NOMO-1 (cell line): Measurements from ENCODE around the gene NT5E.
"Not testable (repeated sequence)": the region's sequence is repeated elsewhere in the genome, so short reads cannot be mapped to it uniquely, and the experiment has no call there.

Experiments
- DNase-seq, 2 experiments: peaks; one replicate each; lab custom pipeline; 2025; ENCODE audit not compliant: unreplicated experiment in 2 of 2; lab: John Stamatoyannopoulos, UW

The NT5E gene

DNA sequence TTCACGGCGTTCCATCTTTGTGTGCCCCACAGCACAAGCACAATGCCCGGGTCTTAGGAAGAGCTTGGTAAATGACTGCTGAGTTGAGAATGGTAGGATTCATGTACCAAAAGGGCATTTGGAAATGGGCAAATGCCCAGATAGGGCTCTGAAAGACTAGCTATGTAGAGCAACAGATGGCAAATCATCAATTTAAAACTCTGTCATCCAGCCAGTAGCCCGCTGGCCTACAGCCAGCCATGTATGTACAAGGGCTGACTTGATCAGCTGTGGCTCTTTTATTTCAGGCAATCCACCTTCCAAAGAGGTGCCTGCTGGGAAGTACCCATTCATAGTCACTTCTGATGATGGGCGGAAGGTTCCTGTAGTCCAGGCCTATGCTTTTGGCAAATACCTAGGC, 35.1 kb downstream of the NT5E start:
- no peak for DNase-seq

- no peak for DNase-seq
Observed at GRCh38 chr6:85490516-85491248, 40.8 kb downstream of the NT5E start.

DNA sequence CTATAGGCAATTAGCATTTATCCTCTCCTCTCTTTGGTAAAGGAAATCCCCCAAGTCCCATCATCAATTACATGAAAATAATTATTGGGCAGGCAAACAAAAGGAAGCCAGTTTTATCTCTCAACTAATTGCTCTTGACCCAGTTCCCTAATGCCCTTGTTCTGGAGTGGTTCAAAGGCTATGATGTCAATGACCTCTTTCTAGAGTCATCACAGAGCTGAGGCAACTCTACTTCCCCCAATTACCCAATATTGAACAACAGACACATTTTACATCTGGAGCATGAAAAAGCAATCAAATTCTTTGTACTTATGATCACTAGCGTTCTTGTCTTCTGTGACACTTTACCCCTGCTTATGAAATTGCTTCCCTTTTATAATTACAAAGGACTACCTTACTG, 43.5 kb downstream of the NT5E start:
- peak; percentile 46 to 81 for DNase-seq

DNA sequence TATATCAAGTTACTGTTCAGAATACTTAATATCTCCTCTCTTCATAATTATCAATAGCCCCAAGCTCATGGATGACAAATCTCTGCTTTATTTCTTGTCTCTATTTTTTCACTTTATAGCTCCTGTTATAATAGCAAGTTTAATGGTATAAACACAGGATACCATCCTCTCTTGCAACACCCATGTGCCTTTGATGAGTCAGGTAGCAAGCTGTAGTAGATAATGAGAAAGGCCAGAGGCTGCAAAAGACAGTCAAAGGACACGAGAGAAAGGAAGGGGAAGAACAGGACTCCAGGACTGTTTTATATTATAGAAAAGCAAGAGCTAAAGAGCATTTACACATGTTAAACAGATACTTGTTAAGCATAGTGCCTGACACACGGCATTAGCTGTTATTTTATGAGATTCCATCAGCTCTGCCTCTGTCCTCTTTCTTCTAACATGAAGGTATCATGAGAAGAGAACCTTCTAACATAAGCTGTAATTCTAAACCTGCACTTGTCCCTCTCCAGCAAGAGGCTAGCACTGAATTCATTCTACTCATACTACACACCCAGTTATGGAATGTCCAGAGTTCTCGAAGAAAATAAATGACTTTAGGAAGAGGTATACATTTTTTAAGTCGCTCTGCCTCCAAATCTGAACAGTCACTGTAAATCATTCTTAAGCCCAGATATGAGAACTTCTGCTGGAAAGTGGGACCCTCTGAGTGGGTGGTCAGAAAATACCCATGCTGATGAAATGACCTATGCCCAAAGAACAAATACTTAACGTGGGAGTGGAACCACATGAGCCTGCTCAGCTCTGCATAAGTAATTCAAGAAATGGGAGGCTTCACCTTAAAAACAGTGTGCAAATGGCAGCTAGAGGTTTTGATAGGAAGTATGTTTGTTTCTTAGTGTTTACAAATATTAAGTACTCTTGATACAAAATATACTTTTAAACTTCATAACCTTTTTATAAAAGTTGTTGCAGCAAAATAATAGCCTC, 45.0 kb downstream of the NT5E start:
- DNase-seq = peak; percentile 2 to 4

DNA sequence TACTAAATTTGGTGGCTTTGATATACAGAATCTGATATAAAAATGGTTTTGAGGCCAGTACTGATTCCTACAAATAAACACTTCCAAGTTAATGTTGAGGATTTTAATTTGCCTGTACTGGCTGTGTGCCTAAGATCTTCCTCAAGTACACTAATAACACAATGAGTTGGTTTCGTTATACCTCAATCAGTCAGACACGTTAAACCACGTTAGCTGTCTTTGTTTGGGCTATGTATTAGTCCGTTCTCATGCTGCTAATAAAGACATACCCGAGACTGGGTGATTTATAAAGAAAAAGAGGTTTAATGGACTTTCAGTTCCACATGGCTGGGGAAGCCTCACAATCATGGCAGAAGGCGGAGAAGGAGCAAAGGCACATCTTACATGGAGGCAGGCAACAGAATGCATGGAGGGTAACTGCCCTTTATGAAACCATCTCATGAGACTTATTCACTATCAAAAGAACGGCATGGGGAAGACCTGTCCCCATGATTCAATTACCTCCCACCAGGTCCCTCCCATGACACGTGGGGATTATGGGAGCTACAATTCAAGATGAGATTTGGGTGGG, 46.2 kb downstream of the NT5E start:
- no peak for DNase-seq

DNA sequence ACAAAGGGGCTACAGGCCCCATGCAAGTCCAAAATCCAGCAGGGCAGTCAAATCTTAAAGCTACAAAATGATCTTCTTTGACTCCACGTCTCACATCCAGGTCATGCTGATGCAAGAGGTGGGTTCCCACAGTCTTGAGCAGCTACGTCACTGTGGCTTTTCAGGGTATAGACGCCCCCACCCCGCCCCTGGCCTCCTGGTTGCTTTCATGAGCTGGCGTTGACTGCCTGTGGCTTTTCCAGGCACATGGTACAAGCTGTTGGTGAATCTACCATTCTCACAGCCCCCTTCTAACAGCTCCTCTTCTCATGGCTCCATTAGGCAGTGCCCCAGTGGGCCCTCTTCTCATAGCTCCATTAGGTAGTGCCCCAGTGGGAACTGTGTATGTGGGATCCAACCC, 47.0 kb downstream of the NT5E start:
- no peak for DNase-seq

DNA sequence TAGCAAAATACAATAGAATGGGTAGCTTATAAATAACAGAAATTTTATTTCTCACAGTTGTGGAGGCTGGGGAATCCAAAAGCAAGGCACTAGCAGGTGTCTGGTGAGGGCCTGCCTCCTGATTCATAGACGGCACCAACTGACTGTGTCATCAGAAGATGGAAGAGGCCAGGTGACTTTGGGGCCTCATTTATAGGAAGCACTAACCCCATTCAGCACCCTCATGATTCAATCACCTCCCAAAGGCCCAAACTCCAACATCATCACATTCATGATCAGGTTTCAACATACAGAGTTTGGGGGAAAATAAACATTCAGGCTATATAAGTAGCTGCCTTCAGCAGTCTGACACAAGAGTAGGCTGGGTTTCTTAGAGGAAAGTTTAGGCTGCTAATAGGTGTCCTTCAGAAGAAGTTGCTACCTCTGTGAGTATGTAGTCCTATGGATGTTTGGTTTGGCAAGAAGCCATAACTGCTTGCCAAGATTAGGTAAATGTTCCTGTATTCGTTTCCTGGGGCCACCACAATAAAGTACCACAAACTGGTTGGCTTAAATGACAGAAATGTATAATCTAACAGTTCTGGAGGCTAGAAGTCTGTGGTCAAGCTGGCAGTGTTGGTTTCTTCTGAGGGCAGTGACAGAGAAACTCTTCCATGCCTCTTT, 48.8 kb downstream of the NT5E start:
- DNase-seq = no peak

GRCh38 chr6:85506441-85507093, 56.7 kb downstream of the NT5E start:
- DNase-seq = no peak

DNA sequence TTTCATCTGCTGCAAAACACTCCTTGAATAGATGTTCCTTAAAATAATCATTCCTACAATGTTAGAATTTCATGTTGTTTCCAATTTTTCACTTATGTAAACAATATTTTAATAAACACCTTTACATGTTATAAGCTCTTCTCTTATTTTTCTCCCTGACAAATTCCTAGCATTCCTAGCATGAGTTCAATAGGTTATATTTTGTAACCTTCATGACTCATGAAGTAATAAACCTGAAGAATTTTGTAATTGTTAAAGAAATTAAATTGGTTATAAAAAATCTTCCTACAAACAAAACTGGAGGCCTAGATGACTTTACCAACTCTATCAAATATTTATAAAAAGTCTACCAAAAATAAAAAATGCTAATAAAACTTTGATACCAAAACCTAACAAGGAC, 66.3 kb downstream of the NT5E start:
- no peak for DNase-seq

DNA sequence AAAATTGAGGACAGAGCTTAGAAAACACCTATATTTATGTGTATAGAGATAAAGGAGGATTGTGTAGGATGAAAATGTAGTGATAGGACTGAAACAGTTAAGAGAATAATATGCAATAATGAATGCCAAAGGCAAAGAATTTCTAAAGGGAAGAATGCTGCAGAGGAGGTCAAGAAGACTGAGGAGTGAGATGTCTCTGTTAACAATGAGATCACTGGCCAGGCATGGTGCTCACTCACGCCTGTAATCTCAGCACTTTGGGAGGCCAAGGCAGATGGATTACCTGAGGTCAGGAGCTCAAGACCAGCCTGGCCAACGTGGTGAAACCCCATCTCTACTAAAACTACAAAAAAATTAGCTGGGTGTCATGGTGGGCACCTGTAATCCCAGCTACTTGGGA, 74.4 kb downstream of the NT5E start:
- not testable (repeated sequence) for DNase-seq

DNA sequence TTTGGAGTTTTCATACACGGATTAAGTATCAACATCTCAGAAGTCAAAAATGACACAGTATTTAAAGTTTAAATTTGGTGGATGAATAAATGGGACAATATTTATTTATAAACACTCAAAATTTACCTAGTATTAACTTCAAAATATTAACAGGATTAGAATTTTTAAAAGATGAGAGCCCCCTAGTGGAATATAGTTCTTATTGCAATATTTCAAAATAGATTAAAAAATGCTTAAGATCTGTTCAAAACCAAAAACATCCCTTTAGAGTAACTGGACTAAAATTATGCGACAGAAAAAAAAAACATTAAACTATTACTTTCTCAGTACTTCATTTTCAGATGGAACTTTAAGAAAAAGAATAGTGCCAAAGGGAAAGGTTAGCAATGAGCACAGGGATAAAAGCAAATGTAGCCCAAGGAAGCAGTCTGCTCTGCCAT, 87.2 kb downstream of the NT5E start:
- DNase-seq = peak in 1 of 2 experiments; percentile 14

DNA sequence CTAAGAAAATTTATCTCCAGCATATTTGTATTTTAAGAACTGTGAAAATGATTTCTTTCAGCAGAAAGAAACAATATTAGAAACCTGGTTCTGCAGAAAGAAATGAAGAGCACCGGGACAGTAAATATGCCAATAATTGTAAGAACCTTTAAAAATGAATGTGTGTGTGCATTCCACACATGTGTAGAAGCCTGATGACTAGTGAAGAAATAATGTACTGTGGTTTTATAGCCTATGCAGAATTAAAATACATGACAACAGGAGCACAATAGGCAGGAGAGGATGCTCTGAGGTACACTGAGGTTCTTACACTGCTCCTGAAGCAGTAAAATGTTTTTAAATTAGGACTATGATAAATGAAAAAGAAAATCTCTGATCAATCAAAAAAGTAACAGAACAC, 94.9 kb downstream of the NT5E start:
- DNase-seq = no peak
